ENCODE data around the gene EPSTI1.

The EPSTI1 gene

DNA sequence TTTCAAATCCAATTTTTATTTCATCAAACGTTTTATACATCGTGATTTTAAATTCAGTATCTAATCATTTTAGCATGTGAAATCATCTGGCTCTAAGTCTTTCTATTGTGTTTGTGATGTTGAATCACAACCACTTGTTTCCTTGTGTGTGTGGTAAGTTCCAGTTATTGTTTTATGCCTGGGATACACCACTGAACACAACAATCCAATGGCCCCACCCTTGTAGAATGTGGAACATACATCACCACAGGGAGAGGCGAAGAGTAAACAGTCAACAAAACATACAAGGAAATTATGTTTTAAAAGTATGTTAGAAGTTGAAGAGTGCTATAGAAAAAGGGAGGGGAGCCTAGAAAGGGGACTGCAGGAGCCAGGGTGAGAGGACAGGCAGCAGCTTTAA, 100.5 kb downstream of the EPSTI1 start (continued):
- TF ChIP-seq CSDC2 (CRISPR knock-in tag; IDR thresholded peaks at IDR 0.05) (no peak), ZC3H10 (CRISPR knock-in tag; IDR thresholded peaks at IDR 0.05) (no peak), GLIS3 (CRISPR knock-in tag; IDR thresholded peaks at IDR 0.05) (no peak)

DNA sequence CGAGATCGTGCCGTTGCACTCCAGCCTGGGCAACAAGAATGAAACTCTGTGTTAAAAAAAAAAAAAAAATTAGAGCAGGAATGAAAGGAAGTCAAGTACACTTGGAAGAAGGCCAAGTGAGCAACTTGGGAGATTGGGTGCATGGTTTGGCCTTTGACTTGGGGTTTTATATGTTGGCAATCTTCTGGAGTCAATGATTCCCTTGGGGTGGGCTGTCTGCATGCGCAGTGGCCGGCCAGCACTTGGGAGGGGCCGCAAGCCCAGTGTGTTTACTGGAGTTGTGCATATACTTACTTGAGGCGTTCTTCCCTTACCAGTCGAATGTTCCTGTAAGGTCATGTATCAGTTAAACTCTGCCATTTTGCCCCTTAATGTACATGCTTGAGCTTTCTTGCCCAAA, 106.7 kb downstream of the EPSTI1 start:
- TF ChIP-seq BACH2 (CRISPR knock-in tag; IDR thresholded peaks at IDR 0.05; ENCODE audit: borderline replicate concordance) (no peak), ISL1 (CRISPR knock-in tag; IDR thresholded peaks at IDR 0.05) (no peak), ZC3H10 (CRISPR knock-in tag; IDR thresholded peaks at IDR 0.05) (no peak)
- TF ChIP-seq, protein P1, sequence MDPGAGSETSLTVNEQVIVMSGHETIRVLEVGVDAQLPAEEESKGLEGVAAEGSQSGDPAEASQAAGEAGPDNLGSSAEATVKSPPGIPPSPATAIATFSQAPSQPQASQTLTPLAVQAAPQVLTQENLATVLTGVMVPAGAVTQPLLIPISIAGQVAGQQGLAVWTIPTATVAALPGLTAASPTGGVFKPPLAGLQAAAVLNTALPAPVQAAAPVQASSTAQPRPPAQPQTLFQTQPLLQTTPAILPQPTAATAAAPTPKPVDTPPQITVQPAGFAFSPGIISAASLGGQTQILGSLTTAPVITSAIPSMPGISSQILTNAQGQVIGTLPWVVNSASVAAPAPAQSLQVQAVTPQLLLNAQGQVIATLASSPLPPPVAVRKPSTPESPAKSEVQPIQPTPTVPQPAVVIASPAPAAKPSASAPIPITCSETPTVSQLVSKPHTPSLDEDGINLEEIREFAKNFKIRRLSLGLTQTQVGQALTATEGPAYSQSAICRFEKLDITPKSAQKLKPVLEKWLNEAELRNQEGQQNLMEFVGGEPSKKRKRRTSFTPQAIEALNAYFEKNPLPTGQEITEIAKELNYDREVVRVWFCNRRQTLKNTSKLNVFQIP (CRISPR knock-in tag; IDR thresholded peaks at IDR 0.05; ENCODE audit: borderline replicate concordance, low read depth) = no peak
- TF ChIP-seq, protein P2, sequence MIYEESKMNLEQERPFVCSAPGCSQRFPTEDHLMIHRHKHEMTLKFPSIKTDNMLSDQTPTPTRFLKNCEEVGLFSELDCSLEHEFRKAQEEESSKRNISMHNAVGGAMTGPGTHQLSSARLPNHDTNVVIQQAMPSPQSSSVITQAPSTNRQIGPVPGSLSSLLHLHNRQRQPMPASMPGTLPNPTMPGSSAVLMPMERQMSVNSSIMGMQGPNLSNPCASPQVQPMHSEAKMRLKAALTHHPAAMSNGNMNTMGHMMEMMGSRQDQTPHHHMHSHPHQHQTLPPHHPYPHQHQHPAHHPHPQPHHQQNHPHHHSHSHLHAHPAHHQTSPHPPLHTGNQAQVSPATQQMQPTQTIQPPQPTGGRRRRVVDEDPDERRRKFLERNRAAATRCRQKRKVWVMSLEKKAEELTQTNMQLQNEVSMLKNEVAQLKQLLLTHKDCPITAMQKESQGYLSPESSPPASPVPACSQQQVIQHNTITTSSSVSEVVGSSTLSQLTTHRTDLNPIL (CRISPR knock-in tag; IDR thresholded peaks at IDR 0.05; ENCODE audit: low read depth) = no peak
- TF ChIP-seq, protein P3, sequence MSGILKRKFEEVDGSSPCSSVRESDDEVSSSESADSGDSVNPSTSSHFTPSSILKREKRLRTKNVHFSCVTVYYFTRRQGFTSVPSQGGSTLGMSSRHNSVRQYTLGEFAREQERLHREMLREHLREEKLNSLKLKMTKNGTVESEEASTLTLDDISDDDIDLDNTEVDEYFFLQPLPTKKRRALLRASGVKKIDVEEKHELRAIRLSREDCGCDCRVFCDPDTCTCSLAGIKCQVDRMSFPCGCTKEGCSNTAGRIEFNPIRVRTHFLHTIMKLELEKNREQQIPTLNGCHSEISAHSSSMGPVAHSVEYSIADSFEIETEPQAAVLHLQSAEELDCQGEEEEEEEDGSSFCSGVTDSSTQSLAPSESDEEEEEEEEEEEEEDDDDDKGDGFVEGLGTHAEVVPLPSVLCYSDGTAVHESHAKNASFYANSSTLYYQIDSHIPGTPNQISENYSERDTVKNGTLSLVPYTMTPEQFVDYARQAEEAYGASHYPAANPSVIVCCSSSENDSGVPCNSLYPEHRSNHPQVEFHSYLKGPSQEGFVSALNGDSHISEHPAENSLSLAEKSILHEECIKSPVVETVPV (CRISPR knock-in tag; IDR thresholded peaks at IDR 0.05) = no peak
- ATAC-seq = no peak

DNA sequence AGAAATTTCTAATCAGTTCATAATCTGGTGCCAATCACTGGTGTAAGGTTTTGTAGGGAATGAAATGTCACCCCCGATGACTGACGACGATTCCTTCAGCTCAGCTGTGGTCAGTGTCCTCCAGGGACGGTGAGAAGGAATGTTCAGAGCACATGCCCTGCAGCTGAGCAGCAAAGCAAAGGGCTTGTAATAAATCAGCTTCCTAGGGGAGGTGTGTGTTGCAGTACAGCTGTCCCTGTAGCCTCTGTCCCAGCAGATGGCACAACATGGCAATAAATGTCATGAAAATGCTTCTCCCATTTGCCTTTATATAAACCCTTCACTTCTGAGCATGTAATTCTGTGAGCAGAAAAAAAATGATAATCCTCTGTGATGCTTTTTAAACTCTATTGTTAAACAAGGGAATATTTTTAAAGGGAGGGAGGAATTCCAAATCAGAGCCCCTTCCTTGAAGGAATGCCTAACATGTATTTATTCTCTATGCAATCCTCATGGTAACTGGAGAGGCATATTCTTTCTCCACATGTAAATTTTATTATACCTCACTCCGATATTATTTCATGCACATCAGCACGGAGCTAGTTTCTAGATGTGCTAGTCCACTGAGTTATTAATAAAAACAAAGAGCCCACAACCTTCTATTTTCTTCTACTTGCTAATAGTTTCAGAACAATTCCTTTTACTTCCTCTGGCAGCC, 108.1 kb downstream of the EPSTI1 start:
- ATAC-seq = peak; percentile 81
- TF ChIP-seq PPARA (CRISPR knock-in tag; IDR thresholded peaks at IDR 0.05; ENCODE audit: borderline replicate concordance) (no peak), ZNF565 (CRISPR knock-in tag; conservative IDR thresholded peaks at IDR 0.05; ENCODE audit: low read depth) (no peak), ZFP30 (CRISPR knock-in tag; IDR thresholded peaks at IDR 0.05) (no peak), ISL1 (CRISPR knock-in tag; IDR thresholded peaks at IDR 0.05) (no peak), TOX (CRISPR knock-in tag; IDR thresholded peaks at IDR 0.05; ENCODE audit: borderline replicate concordance) (no peak), ARNTL (CRISPR knock-in tag; IDR thresholded peaks at IDR 0.05; ENCODE audit: borderline replicate concordance, low read depth) (no peak), BACH2 (CRISPR knock-in tag; IDR thresholded peaks at IDR 0.05; ENCODE audit: borderline replicate concordance) (no peak), SNAI2 (CRISPR knock-in tag; IDR thresholded peaks at IDR 0.05) (no peak), ZNF8 (CRISPR knock-in tag; IDR thresholded peaks at IDR 0.05) (no peak), ZC3H10 (CRISPR knock-in tag; IDR thresholded peaks at IDR 0.05) (no peak), OSR1 (CRISPR knock-in tag; IDR thresholded peaks at IDR 0.05) (no peak), ZFP3 (CRISPR knock-in tag; IDR thresholded peaks at IDR 0.05) (no peak)
- TF ChIP-seq, protein P2 (CRISPR knock-in tag; IDR thresholded peaks at IDR 0.05; ENCODE audit: low read depth) = no peak
- TF ChIP-seq, protein P1 (CRISPR knock-in tag; IDR thresholded peaks at IDR 0.05; ENCODE audit: borderline replicate concordance, low read depth) = no peak
- TF ChIP-seq, protein P3 (CRISPR knock-in tag; IDR thresholded peaks at IDR 0.05) = no peak
- TF ChIP-seq, protein P4, sequence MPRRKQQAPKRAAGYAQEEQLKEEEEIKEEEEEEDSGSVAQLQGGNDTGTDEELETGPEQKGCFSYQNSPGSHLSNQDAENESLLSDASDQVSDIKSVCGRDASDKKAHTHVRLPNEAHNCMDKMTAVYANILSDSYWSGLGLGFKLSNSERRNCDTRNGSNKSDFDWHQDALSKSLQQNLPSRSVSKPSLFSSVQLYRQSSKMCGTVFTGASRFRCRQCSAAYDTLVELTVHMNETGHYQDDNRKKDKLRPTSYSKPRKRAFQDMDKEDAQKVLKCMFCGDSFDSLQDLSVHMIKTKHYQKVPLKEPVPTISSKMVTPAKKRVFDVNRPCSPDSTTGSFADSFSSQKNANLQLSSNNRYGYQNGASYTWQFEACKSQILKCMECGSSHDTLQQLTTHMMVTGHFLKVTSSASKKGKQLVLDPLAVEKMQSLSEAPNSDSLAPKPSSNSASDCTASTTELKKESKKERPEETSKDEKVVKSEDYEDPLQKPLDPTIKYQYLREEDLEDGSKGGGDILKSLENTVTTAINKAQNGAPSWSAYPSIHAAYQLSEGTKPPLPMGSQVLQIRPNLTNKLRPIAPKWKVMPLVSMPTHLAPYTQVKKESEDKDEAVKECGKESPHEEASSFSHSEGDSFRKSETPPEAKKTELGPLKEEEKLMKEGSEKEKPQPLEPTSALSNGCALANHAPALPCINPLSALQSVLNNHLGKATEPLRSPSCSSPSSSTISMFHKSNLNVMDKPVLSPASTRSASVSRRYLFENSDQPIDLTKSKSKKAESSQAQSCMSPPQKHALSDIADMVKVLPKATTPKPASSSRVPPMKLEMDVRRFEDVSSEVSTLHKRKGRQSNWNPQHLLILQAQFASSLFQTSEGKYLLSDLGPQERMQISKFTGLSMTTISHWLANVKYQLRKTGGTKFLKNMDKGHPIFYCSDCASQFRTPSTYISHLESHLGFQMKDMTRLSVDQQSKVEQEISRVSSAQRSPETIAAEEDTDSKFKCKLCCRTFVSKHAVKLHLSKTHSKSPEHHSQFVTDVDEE (CRISPR knock-in tag; IDR thresholded peaks at IDR 0.05) = no peak

Measured in SK-N-SH treated with all-trans-retinoic acid at 6 μM for 48 hours (cell line).